ENCODE measurements around the gene DICER1. TPM values are rescaled to one million over a fixed set of nuclear protein-coding genes. Genes with fewer than 3 reads are reported as not detected.

The DICER1 gene
- total RNA-seq: 42.6 and 57.8 TPM in 2 replicates

GRCh38 chr14:95157327-95158189, at the start of gene DICER1:
Gene DICER1, minus strand, starts transcription at chr14:95157529. Its CDS starts 24,071 bp downstream, at chr14:95133458.

Other genes with a start within 250 kb of the DICER1 start
- gene CLMN, start 162.4 kb upstream of the DICER1 start, total RNA-seq: 0.35 and 2.6 TPM in 2 replicates

All from pericardium fibroblast (primary cell).